Testis (tissue), 3 donors: ENCODE results near the gene RBBP8. TPM values are rescaled to one million over a fixed set of nuclear protein-coding genes. Genes with fewer than 3 reads are reported as not detected.

ENCODE experiments used
- DNase-seq: peaks from one replicate; pipeline ENCODE4 v3.0.0-alpha.2; 2019
- H3K27ac ChIP-seq, 2 donors: fragments of 200-600 bp; sonication (generic); one replicate each; pipeline ENCODE4 v1.5.1; 2019
- H3K27me3 ChIP-seq: fragments of 200-600 bp; sonication (generic); one replicate; pipeline ENCODE4 v1.5.1; 2019
- H3K36me3 ChIP-seq: fragments of 200-600 bp; sonication (generic); one replicate; pipeline ENCODE4 v1.5.1; 2017; ENCODE audit warnings: low read depth; ENCODE audit errors: missing control alignments
- H3K4me1 ChIP-seq: fragments of 200-600 bp; sonication (generic); one replicate; pipeline ENCODE4 v1.5.1; 2019
- H3K4me3 ChIP-seq, 2 donors: fragments of 200-600 bp; sonication (generic); one replicate each; pipeline ENCODE4 v1.5.1; 2017 to 2019
- H3K9me3 ChIP-seq: fragments of 200-600 bp; sonication (generic); one replicate; pipeline ENCODE4 v1.5.1; 2017
- POLR2A ChIP-seq: fragments of 450-650 bp; IDR thresholded peaks from one replicate; pipeline ENCODE4 v1.6.1; 2017; ENCODE audit warnings: antibody characterized with exemption, mild to moderate bottlenecking, moderate library complexity
- WGBS, 2 donors: methylation state at CpG; one replicate each; pipeline ENCODE4 v1.1.5; 2018; 5-methylcytosine and 5-hydroxymethylcytosine counted together
- intact Hi-C: fragments of 100-400 bp; cut with DNase I; formaldehyde crosslinking; loops from one replicate; pipeline ENCODE4 v1.15.1; 2023; ENCODE audit warnings: low total_unique reads
- polyA plus RNA-seq: library from polyadenylated mRNA; stranded (reverse); fragments of 350-450 nt; fragmentation: Illumina TruSeq; extraction: RNeasy Lipid Tissue Mini Kit (QIAGEN cat#74804); gene quantifications from one replicate; pipeline ENCODE4 v1.2.3, GENCODE V29; 2014; ENCODE audit warnings: low read depth, low replicate concordance; ENCODE audit not compliant: insufficient read depth
- total RNA-seq, 2 donors: library from RNA; depleted of rRNA; stranded (reverse); fragments of >200 nt; gene quantifications; one replicate each; pipeline ENCODE4 v1.2.3, GENCODE V29; 2016
- TF ChIP-seq, protein P1 (sequence below), 3 experiments: fragments of 450-650 bp in 2 of 3; fragments of 200-600 bp in 1 of 3; sonication (generic) in 1 of 3; IDR thresholded peaks; one replicate each; pipeline ENCODE4 v1.5.1; 2016 to 2019; ENCODE audit warnings: antibody characterized with exemption in 3 of 3, mild to moderate bottlenecking in 2 of 3, moderate library complexity in 1 of 3

The RBBP8 gene
- total and polyA plus RNA-seq, 3 donors from 2014 or later, result 24.7 to 76.4 (median 45.7) TPM

DNA sequence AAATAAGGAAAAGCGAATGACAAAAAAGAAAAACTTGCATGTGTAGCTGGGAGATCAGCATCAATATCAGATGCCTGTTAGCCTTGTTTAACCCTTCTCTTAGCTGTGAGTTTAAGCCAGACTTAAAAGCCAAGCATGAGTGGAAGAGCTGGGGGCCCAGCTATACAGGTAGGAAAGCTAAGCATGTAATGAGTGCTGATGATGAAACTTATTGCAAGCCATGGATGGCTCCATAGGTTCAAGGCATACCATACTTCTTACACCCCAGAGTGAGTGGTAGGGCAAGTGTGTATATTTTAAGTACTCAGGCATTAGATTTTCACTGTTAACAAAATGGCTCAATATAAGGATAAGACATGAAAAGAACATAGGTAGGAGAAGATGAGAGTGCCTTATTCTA lies 28.0 kb downstream of the RBBP8 start:
- intact Hi-C loops, result no loop called here
- no peaks in the 10 kb centered on the region for H3K4me1 ChIP-seq
- no peak overlapping the region for H3K27ac ChIP-seq
- no peak for DNase-seq
- no peaks in the 10 kb centered on the region for H3K27me3 ChIP-seq
- no peak overlapping the region for H3K4me3 ChIP-seq
- H3K9me3 ChIP-seq, result no peaks in the 10 kb centered on the region
- 93 to 95% methylated on average over 1 of the region's 1 CpG for WGBS, 2 donors
- TF ChIP-seq, protein P1, sequence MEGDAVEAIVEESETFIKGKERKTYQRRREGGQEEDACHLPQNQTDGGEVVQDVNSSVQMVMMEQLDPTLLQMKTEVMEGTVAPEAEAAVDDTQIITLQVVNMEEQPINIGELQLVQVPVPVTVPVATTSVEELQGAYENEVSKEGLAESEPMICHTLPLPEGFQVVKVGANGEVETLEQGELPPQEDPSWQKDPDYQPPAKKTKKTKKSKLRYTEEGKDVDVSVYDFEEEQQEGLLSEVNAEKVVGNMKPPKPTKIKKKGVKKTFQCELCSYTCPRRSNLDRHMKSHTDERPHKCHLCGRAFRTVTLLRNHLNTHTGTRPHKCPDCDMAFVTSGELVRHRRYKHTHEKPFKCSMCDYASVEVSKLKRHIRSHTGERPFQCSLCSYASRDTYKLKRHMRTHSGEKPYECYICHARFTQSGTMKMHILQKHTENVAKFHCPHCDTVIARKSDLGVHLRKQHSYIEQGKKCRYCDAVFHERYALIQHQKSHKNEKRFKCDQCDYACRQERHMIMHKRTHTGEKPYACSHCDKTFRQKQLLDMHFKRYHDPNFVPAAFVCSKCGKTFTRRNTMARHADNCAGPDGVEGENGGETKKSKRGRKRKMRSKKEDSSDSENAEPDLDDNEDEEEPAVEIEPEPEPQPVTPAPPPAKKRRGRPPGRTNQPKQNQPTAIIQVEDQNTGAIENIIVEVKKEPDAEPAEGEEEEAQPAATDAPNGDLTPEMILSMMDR (IDR thresholded peaks at IDR 0.05), result no peak
- no peak for TF ChIP-seq POLR2A
- H3K36me3 ChIP-seq, result no peaks in the 10 kb centered on the region

DNA sequence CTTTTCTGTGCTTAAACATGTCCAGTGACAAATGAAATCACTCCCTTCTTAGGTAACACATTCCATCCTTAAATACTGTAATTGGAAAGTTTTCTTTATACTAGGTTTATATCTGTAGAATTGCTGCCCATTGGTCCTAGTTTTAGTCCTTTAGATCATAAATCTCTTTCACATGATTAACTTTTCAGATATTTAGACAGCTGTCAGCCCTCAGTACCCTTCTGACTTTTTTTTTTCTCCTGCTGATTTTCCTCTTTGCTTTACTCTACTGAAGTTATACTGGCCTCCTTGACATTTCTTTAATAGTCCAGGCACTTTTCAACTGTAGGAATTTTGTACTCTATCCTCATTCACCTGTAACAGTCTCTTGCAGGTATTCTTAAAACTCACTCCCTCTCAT lies 28.9 kb downstream of the RBBP8 start:
- DNase-seq, result no peak
- H3K27ac ChIP-seq, result no peak overlapping the region
- TF ChIP-seq, protein P1 (IDR thresholded peaks at IDR 0.05), result no peak
- TF ChIP-seq POLR2A, result no peak

DNA sequence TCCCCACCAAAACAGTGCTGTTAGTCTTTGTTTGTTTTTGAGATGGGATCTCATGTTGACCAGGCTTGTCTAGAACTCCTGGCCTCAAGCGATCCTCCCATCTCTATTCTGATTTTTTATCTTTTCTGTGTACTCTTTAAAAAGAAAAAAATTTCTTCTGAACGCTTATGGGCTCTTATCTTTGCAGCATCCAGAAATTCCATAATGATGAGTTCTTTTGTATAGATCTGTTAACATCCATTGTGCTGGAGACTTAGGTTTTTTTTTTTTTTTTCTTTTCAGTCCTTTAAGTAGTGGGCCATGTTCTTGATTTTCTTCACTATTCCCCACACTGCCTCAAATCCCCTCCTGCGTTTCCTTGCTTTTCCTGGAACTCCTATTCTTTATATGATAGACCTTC lies 31.0 kb downstream of the RBBP8 start:
- Histone ChIP-seq H3K36me3 (no peaks in the 10 kb centered on the region), H3K27me3 (no peaks in the 10 kb centered on the region), H3K4me1 (no peaks in the 10 kb centered on the region), H3K27ac (no peak overlapping the region), H3K9me3 (no peaks in the 10 kb centered on the region), H3K4me3 (no peak overlapping the region)
- DNase-seq, result no peak
- no peak for TF ChIP-seq POLR2A
- TF ChIP-seq, protein P1 (IDR thresholded peaks at IDR 0.05), result no peak
- WGBS, 2 donors, result 87 to 93% methylated on average over 3 of the region's 3 CpGs
- intact Hi-C loops, result no loop called here

More for the DNA sequence above, 28.9 kb downstream of the RBBP8 start:
- no peaks in the 10 kb centered on the region for H3K9me3 ChIP-seq
- H3K27me3 ChIP-seq, result no peaks in the 10 kb centered on the region
- H3K4me3 ChIP-seq, result no peak overlapping the region
- intact Hi-C loops, result no loop called here
- no peaks in the 10 kb centered on the region for H3K4me1 ChIP-seq
- no peaks in the 10 kb centered on the region for H3K36me3 ChIP-seq

DNA sequence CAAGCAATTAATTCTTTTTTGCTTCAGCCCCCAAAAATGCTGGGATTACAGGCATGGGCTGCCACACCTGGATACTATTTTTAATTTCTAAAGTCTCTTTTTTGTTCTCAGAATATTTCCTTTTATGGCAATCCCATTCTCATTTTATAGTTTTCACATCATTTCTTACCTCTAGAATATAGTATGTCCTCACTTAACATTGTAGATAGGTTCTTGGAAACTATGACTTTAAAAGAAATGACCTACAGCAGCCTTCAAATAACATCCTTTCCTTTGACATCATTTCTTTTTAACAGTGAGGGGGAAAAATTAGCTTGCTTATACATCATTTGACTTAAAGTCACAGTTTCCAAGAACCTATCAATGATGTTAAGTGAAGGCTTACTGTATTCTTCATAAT lies 31.6 kb downstream of the RBBP8 start:
- intact Hi-C loops, result no loop called here
- TF ChIP-seq, protein P1 (IDR thresholded peaks at IDR 0.05), result no peak
- H3K36me3 ChIP-seq, result no peaks in the 10 kb centered on the region
- no peak for DNase-seq
- H3K4me1 ChIP-seq, result no peaks in the 10 kb centered on the region
- no peaks in the 10 kb centered on the region for H3K27me3 ChIP-seq
- H3K4me3 ChIP-seq, result no peak overlapping the region
- H3K27ac ChIP-seq, result no peak overlapping the region
- H3K9me3 ChIP-seq, result no peaks in the 10 kb centered on the region

DNA sequence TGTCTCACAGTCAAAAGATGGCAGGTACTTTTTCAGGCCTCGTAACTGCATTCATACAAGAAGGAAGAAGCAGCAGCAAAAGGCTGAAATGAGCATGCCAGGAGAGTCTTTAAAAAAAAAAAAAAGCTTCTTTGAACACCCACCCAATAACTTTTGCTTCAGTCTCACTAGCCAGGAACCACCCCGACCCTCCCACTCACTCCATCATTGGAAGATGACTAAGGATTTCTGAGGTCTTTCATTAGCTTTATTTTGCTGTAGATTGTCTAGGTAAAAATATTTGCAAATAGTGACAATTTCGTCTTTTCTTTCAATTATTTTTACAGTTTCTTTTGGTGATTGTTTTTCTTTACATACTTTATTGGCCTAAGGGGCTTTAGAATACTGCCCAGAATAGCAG lies 37.9 kb downstream of the RBBP8 start:
- WGBS, 2 donors, result 87 to 90% methylated on average over 3 of the region's 3 CpGs
- no peaks in the 10 kb centered on the region for H3K4me1 ChIP-seq
- H3K27ac ChIP-seq, result no peak overlapping the region
- no peaks in the 10 kb centered on the region for H3K9me3 ChIP-seq
- intact Hi-C loops, result no loop called here
- no peak overlapping the region for H3K4me3 ChIP-seq
- no peaks in the 10 kb centered on the region for H3K27me3 ChIP-seq
- TF ChIP-seq POLR2A, result no peak
- TF ChIP-seq, protein P1 (IDR thresholded peaks at IDR 0.05), result no peak
- H3K36me3 ChIP-seq, result peaks cover 4% of the 10 kb centered on the region
- DNase-seq, result no peak
